K562 (cell line): ENCODE data around the gene MUC15.

Source experiments
- GMEB1 ChIP-seq: fragments of 250-450 bp; sonication (Bioruptor Pico); IDR thresholded peaks from 2 replicates; pipeline ENCODE4 v1.4.0; 2020; ENCODE audit warnings: mild to moderate bottlenecking
- POLR2H ChIP-seq: IDR thresholded peaks from 2 replicates; pipeline ENCODE4 v1.6.1; 2016; ENCODE audit warnings: missing genetic modification characterization, low read depth, mild to moderate bottlenecking, control low read depth, missing compliant biosample characterization, moderate library complexity

GRCh38 chr11:26593691-26594090, 21.6 kb upstream of the MUC15 start:
- TF ChIP-seq POLR2H (no peak), GMEB1 (CRISPR knock-in tag) (no peak)
